ENCODE data around the gene ZFP36L1.

- TF ChIP-seq CTCF (IDR thresholded peaks at IDR 0.05), result no peak
- TF ChIP-seq POLR2A (IDR thresholded peaks at IDR 0.05), result no peak
- no peak for TF ChIP-seq EP300 (IDR thresholded peaks at IDR 0.05)
Measured at GRCh38 chr14:68809524-68809923, 16.7 kb upstream of the ZFP36L1 start.
